ENCODE data around the gene CDC14A.
"Not testable (repeated sequence)": the region's sequence is repeated elsewhere in the genome, so short reads cannot be mapped to it uniquely, and the experiment has no call there.

GRCh38 chr1:100369339-100369738 is 17.0 kb downstream of the CDC14A start:
- TF ChIP-seq CTCF, POLR2A, EP300, POLR2AphosphoS5 (IDR thresholded peaks at IDR 0.05): not testable (repeated sequence)
